Measurements from ENCODE around the gene CRCP. TPM values are rescaled to one million over a fixed set of nuclear protein-coding genes. Genes with fewer than 3 reads are reported as not detected.
A peak's percentile ranks its signal among the peaks of the same experiment; 100 is the strongest.

The CRCP gene
- total and polyA plus RNA-seq, 2 experiments from 2014 or later: 10.6 to 20.3 TPM

- H3K9me3 ChIP-seq (ENCODE audit: low read depth): no peaks in the 10 kb centered on the region
- no peak overlapping the region for H3K4me3 ChIP-seq
- TF ChIP-seq CTCF (IDR thresholded peaks at IDR 0.05; ENCODE audit: low read depth, low read length): no peak
- H3K27ac ChIP-seq: no peak overlapping the region
- no peak for DNase-seq (ENCODE audit: low read depth in 1 of 2, low spot score in 1 of 2)
- peaks cover 4% of the 10 kb centered on the region for H3K36me3 ChIP-seq
- peaks cover 15% of the 10 kb centered on the region for H3K4me1 ChIP-seq (ENCODE audit: low read depth)
- no peaks in the 10 kb centered on the region for H3K27me3 ChIP-seq
These were observed 42.4 kb downstream of the CRCP start for GRCh38 chr7:66157060-66157459.

- no peak overlapping the region for H3K27ac ChIP-seq
- no peaks in the 10 kb centered on the region for H3K36me3 ChIP-seq
- TF ChIP-seq CTCF (IDR thresholded peaks at IDR 0.05; ENCODE audit: low read depth, low read length): no peak
- no peak for DNase-seq (ENCODE audit: low read depth in 1 of 2, low spot score in 1 of 2)
- no peaks in the 10 kb centered on the region for H3K4me1 ChIP-seq (ENCODE audit: low read depth)
- no peaks in the 10 kb centered on the region for H3K27me3 ChIP-seq
- no peaks in the 10 kb centered on the region for H3K9me3 ChIP-seq (ENCODE audit: low read depth)
- no peak overlapping the region for H3K4me3 ChIP-seq
These were observed 48.0 kb downstream of the CRCP start for GRCh38 chr7:66162622-66163021.

GRCh38 chr7:66163186-66163610 lies 48.6 kb downstream of the CRCP start:
- no peak overlapping the region for H3K4me3 ChIP-seq
- H3K27me3 ChIP-seq: no peaks in the 10 kb centered on the region
- H3K27ac ChIP-seq: no peak overlapping the region
- no peaks in the 10 kb centered on the region for H3K4me1 ChIP-seq (ENCODE audit: low read depth)
- no peak for TF ChIP-seq CTCF (IDR thresholded peaks at IDR 0.05; ENCODE audit: low read depth, low read length)
- no peak for DNase-seq (ENCODE audit: low read depth in 1 of 2, low spot score in 1 of 2)
- H3K9me3 ChIP-seq (ENCODE audit: low read depth): no peaks in the 10 kb centered on the region
- no peaks in the 10 kb centered on the region for H3K36me3 ChIP-seq

- H3K27ac ChIP-seq: no peak overlapping the region
- H3K9me3 ChIP-seq (ENCODE audit: low read depth): no peaks in the 10 kb centered on the region
- no peak overlapping the region for H3K4me3 ChIP-seq
- H3K36me3 ChIP-seq: no peaks in the 10 kb centered on the region
- no peak for DNase-seq (ENCODE audit: low read depth in 1 of 2, low spot score in 1 of 2)
- no peak for TF ChIP-seq CTCF (IDR thresholded peaks at IDR 0.05; ENCODE audit: low read depth, low read length)
- H3K4me1 ChIP-seq (ENCODE audit: low read depth): no peaks in the 10 kb centered on the region
- no peaks in the 10 kb centered on the region for H3K27me3 ChIP-seq
These were observed 49.7 kb downstream of the CRCP start for GRCh38 chr7:66164356-66164755.

- H3K4me3 ChIP-seq: no peak overlapping the region
- TF ChIP-seq CTCF (IDR thresholded peaks at IDR 0.05; ENCODE audit: low read depth, low read length): no peak
- DNase-seq (ENCODE audit: low read depth in 1 of 2, low spot score in 1 of 2): peak in 1 of 2 donors; percentile 84
- no peaks in the 10 kb centered on the region for H3K36me3 ChIP-seq
- H3K9me3 ChIP-seq (ENCODE audit: low read depth): no peaks in the 10 kb centered on the region
- no peaks in the 10 kb centered on the region for H3K27me3 ChIP-seq
- no peak overlapping the region for H3K27ac ChIP-seq
- no peaks in the 10 kb centered on the region for H3K4me1 ChIP-seq (ENCODE audit: low read depth)
These were observed 53.2 kb downstream of the CRCP start for GRCh38 chr7:66167773-66168387.
